HepG2 (cell line): ENCODE results near the gene NOSIP. TPM values are rescaled to one million over a fixed set of nuclear protein-coding genes. Genes with fewer than 3 reads are reported as not detected.

ENCODE experiments used
- BRD4 ChIP-seq: sonication (generic); formaldehyde crosslinking; IDR thresholded peaks from 2 replicates; pipeline ENCODE4 v1.4.0; 2020; ENCODE audit warnings: missing genetic modification reagents
- EEA1 ChIP-seq: sonication (generic); formaldehyde crosslinking; IDR thresholded peaks from 2 replicates; pipeline ENCODE4 v1.5.1; 2020; ENCODE audit warnings: mild to moderate bottlenecking, missing genetic modification reagents, borderline replicate concordance
- FOSL2 ChIP-seq: sonication (generic); formaldehyde crosslinking; IDR thresholded peaks from 2 replicates; pipeline ENCODE4 v1.4.0; 2020; ENCODE audit warnings: missing genetic modification reagents
- GABPB1 ChIP-seq: IDR thresholded peaks from 2 replicates; pipeline ENCODE4 v1.6.1; 2016; ENCODE audit warnings: mild to moderate bottlenecking, missing genetic modification reagents, moderate library complexity, missing compliant biosample characterization
- GRHL1 ChIP-seq: sonication (generic); formaldehyde crosslinking; conservative IDR thresholded peaks from 2 replicates; pipeline ENCODE4 v1.8.0; 2022; ENCODE audit warnings: missing genetic modification reagents
- HBP1 ChIP-seq: IDR thresholded peaks from 2 replicates; pipeline ENCODE4 v1.6.1; 2016; ENCODE audit warnings: low read depth, control low read depth
- IKZF5 ChIP-seq: IDR thresholded peaks from 2 replicates; pipeline ENCODE4 v1.6.1; 2018; ENCODE audit warnings: missing genetic modification reagents, mild to moderate bottlenecking, missing compliant biosample characterization
- ONECUT2 ChIP-seq: sonication (generic); formaldehyde crosslinking; IDR thresholded peaks from 2 replicates; pipeline ENCODE4 v1.4.0; 2020; ENCODE audit warnings: missing genetic modification reagents
- PHB2 ChIP-seq: fragments of 450-650 bp; IDR thresholded peaks from 2 replicates; pipeline ENCODE4 v1.6.1; 2018; ENCODE audit not compliant: partially characterized antibody
- POLR2AphosphoS2 ChIP-seq: IDR thresholded peaks from 2 replicates; pipeline ENCODE4 v1.6.1; 2011; ENCODE audit warnings: low read depth, low read length, improper control_type of control experiment
- PRPF4 ChIP-seq: fragments of 200-400 bp; formaldehyde crosslinking; IDR thresholded peaks from 2 replicates; pipeline ENCODE4 v1.6.1; 2016; ENCODE audit warnings: low read length, low read depth; ENCODE audit not compliant: poor library complexity, severe bottlenecking
- SP2 ChIP-seq: sonication (generic); formaldehyde crosslinking; IDR thresholded peaks from 2 replicates; pipeline ENCODE4 v1.5.1; 2020; ENCODE audit warnings: mild to moderate bottlenecking, missing genetic modification reagents
- STAG1 ChIP-seq: sonication (generic); formaldehyde crosslinking; IDR thresholded peaks from 2 replicates; pipeline ENCODE4 v1.4.0; 2020; ENCODE audit warnings: missing genetic modification reagents
- TCF7 ChIP-seq: sonication (generic); IDR thresholded peaks from 2 replicates; pipeline ENCODE4 v1.6.1; 2016; ENCODE audit warnings: antibody characterized with exemption, low read depth
- TGIF2 ChIP-seq: IDR thresholded peaks from 2 replicates; pipeline ENCODE4 v1.6.1; 2016; ENCODE audit warnings: control low read depth, missing compliant biosample characterization
- ZFYVE20 ChIP-seq: sonication (generic); formaldehyde crosslinking; IDR thresholded peaks from 2 replicates; pipeline ENCODE4 v1.8.0; 2023; ENCODE audit warnings: low read depth, mild to moderate bottlenecking, moderate library complexity, missing genetic modification reagents, borderline replicate concordance
- ZNF24 ChIP-seq: fragments of 450-650 bp; IDR thresholded peaks from 2 replicates; pipeline ENCODE4 v1.6.1; 2017; ENCODE audit warnings: antibody characterized with exemption, mild to moderate bottlenecking
- ZNF276 ChIP-seq: sonication (generic); formaldehyde crosslinking; IDR thresholded peaks from 2 replicates; pipeline ENCODE4 v1.4.0; 2020; ENCODE audit warnings: mild to moderate bottlenecking, low read depth, missing genetic modification reagents
- ZNF317 ChIP-seq: sonication (generic); formaldehyde crosslinking; IDR thresholded peaks from 2 replicates; pipeline ENCODE4 v1.5.0; 2020; ENCODE audit warnings: mild to moderate bottlenecking, missing genetic modification reagents
- ZNF414 ChIP-seq: sonication (generic); formaldehyde crosslinking; IDR thresholded peaks from 2 replicates; pipeline ENCODE4 v1.5.0; 2020; ENCODE audit warnings: missing genetic modification reagents
- ZNF574 ChIP-seq: sonication (generic); formaldehyde crosslinking; IDR thresholded peaks from 2 replicates; pipeline ENCODE4 v1.4.0; 2020; ENCODE audit warnings: missing genetic modification reagents
- polyA plus RNA-seq, 8 experiments: library from polyadenylated mRNA; depleted of rRNA in 3 of 8; stranded (reverse) in 7 of 8; unstranded in 1 of 8; fragments of >200 nt; fragmentation: Illumina TruSeq in 4 of 8; extraction: Trizol in 4 of 8; gene quantifications; 2 replicates each; pipeline versions ENCODE4 v1.2.1 to v1.2.3, GENCODE V29; 2011 to 2016; ENCODE audit warnings: low read depth in 4 of 8, missing spikeins in 1 of 8, mixed read lengths in 1 of 8; ENCODE audit not compliant: insufficient read depth in 1 of 8
- total RNA-seq, 5 experiments: library from RNA; depleted of rRNA; stranded (reverse); fragments of >200 nt; fragmentation: Illumina TruSeq; extraction: Trizol; gene quantifications; 2 replicates each; pipeline ENCODE4 v1.2.3, GENCODE V29; 2016; ENCODE audit warnings: low read depth in 1 of 5

The NOSIP gene
- total and polyA plus RNA-seq, 2 of the 13 experiments (the other 11 are each of a cell fraction or from before 2014, with no cell fraction given) = 54.3 to 78.0 TPM

GRCh38 chr19:49570997-49571676 is 9.2 kb downstream of the NOSIP start (continued):
- TF ChIP-seq ZNF276 (CRISPR knock-in tag) (no peak), TCF7 (peak; percentile 15; the same call in 1 of the 2 replicates), ZNF574 (CRISPR knock-in tag) (peak; percentile 73), SP2 (no peak), ZNF414 (0 out of 2 replicates have a peak, but pooled peaks have one; percentile 7), ONECUT2 (CRISPR knock-in tag) (no peak), PRPF4 (no peak), FOSL2 (CRISPR knock-in tag) (no peak), GRHL1 (CRISPR knock-in tag) (no peak), TGIF2 (no peak), BRD4 (CRISPR knock-in tag) (no peak), ZFYVE20 (CRISPR knock-in tag) (no peak), POLR2AphosphoS2 (no peak), ZNF24 (no peak), GABPB1 (CRISPR knock-in tag) (peak; percentile 33; the same call in 1 of the 2 replicates), PHB2 (no peak), ZNF317 (CRISPR knock-in tag) (no peak), IKZF5 (no peak; the same call in 1 of the 2 replicates), EEA1 (no peak), STAG1 (CRISPR knock-in tag) (peak; percentile 64), HBP1 (CRISPR knock-in tag) (no peak)
